HG03066 (cell line): Measurements from ENCODE around the gene HSBP1L1.

ENCODE experiments used
- ATAC-seq: cut with Tn5 transposase; IDR thresholded peaks from one replicate; pipeline ENCODE4 v1.9.1; 2021; ENCODE audit warnings: low read depth; ENCODE audit not compliant: unreplicated experiment

Gene HSBP1L1

GRCh38 chr18:79928563-79928960 lies 35.9 kb upstream of the HSBP1L1 start:
- ATAC-seq = no peak

GRCh38 chr18:79930020-79930642 lies 34.3 kb upstream of the HSBP1L1 start:
- no peak for ATAC-seq

GRCh38 chr18:79931475-79931874 lies 33.0 kb upstream of the HSBP1L1 start:
- no peak for ATAC-seq

GRCh38 chr18:79932907-79933306 lies 31.5 kb upstream of the HSBP1L1 start:
- no peak for ATAC-seq

- no peak for ATAC-seq
Measured at GRCh38 chr18:79933765-79934164, 30.7 kb upstream of the HSBP1L1 start.

GRCh38 chr18:79934311-79935097 lies 29.9 kb upstream of the HSBP1L1 start:
- ATAC-seq = no peak

- no peak for ATAC-seq
Measured at GRCh38 chr18:79935098-79935480, 29.4 kb upstream of the HSBP1L1 start.

GRCh38 chr18:79935499-79935898 lies 28.9 kb upstream of the HSBP1L1 start:
- no peak for ATAC-seq

- no peak for ATAC-seq
Measured at GRCh38 chr18:79935925-79936324, 28.5 kb upstream of the HSBP1L1 start.

- ATAC-seq = no peak
Measured at GRCh38 chr18:79936641-79937040, 27.8 kb upstream of the HSBP1L1 start.

GRCh38 chr18:79937103-79937860 lies 27.2 kb upstream of the HSBP1L1 start:
- ATAC-seq = no peak

- no peak for ATAC-seq
Measured at GRCh38 chr18:79938196-79938595, 26.2 kb upstream of the HSBP1L1 start.

GRCh38 chr18:79939096-79939495 lies 25.3 kb upstream of the HSBP1L1 start:
- no peak for ATAC-seq

GRCh38 chr18:79940126-79940813 lies 24.2 kb upstream of the HSBP1L1 start:
- ATAC-seq = no peak

GRCh38 chr18:79940814-79941472 lies 23.5 kb upstream of the HSBP1L1 start:
- no peak for ATAC-seq

GRCh38 chr18:79941473-79942119 lies 22.8 kb upstream of the HSBP1L1 start:
- no peak for ATAC-seq

GRCh38 chr18:79942211-79942610 lies 22.2 kb upstream of the HSBP1L1 start:
- ATAC-seq = no peak

- ATAC-seq = no peak
Measured at GRCh38 chr18:79942786-79943607, 21.4 kb upstream of the HSBP1L1 start.

GRCh38 chr18:79943608-79944125 lies 20.8 kb upstream of the HSBP1L1 start:
- ATAC-seq = no peak
